Middle frontal gyrus (tissue), 1 donor: ENCODE results near the gene TUBGCP6.
"Not testable (repeated sequence)": the region's sequence is repeated elsewhere in the genome, so short reads cannot be mapped to it uniquely, and the experiment has no call there.

Experiments
- DNase-seq: peaks from one replicate; pipeline ENCODE4 v3.0.0-alpha.2; 2015; ENCODE audit warnings: low spot score; ENCODE audit errors: extremely low spot score

Gene TUBGCP6

DNA sequence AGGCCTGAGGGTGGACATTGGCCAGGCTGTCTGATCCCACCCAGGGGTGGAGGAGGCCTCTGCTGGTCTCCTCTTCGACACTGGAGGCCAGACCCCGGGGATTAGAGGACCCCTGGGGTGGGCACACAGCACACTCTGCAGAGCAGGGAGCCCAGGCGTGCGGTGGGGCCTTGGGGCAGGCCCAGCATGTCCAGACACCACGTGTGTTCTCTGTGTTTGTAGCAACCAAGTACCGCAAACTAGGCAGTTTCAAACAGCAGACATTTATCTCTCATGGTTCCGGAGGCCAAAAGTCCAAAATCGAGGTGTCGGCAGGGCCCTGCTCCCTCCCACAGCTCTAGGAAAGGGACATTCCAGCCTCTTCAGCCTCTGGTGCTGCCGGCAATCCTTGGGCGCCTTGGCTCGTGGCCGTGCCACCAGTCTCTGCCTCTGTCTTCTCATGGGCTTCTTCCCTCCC is 72.8 kb downstream of the TUBGCP6 start:
- no peak for DNase-seq

DNA sequence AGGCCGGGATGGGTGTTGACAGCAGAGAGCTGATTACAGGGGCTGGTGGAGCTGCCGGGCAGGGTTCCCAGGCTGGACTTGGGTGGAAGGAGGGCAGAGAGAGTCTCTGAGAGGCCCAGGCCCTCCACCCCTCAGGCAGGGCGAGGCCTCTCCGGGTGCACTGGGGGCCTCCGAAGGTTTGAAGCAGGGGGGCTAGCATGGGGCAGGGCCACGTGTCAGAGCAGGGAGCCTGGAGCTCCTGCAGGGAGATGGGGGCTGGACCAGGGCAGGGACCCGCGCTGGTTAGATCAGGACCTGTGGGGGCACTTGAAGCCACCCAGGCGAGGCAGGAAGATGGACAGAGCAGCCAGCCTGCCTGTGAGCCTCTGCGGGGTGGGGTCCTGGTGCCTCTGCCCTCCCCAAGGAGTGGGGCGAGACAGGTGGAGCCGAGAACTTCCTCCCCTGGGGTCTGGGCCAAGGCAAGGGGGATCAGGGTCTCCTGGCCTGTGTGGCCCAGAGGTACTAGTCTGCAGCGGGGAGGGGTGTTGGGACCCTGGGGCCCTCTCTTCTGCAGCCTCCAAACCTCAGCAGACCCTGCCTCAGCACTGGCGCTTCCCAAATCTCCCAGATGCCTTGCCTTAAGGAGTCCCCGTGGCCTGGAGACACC is 73.4 kb downstream of the TUBGCP6 start:
- no peak for DNase-seq

DNA sequence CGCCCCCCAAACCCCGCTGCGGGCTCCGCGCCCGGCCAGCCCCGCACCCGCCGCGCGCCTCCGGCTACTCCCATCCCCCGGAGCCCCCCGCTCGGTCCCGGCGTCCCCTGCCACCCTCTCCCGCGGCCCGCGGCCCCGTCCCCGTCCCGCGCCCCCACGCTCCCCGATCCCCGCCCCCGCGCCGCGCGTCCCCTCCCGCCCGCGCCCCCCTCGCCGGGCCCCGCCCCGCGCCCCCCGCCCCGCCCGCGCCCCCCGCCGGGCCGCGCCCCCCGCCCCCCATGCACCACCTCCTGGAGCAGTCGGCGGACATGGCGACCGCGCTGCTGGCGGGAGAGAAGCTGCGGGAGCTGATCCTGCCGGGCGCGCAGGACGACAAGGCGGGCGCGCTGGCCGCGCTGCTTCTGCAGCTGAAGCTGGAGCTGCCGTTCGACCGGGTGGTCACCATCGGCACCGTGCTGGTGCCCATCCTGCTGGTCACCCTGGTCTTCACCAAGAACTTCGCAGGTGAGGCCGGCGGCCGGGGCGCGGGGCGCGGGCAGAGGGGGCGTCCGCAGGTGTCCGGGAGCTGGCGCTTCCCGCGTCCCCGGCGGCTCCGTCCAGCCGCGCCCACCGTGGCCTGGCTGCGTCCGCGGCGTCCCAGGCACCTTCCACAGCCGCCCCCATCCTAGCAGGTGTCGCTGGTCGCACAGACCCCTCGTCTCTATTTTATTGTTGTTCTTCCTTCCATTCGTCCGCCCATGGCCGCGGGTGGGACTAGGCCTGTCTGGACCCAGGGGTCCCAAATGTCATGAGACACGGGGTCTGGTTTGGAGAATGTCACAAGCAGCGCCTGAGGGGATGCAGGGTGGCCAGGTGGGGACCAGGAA is 74.1 kb downstream of the TUBGCP6 start, which contains the start of gene PANX2:
TSS of gene PANX2 (plus strand) at position 279 of the 866 bp plus-strand sequence. CDS start at position 279, 0 bp downstream.
- DNase-seq = no peak

DNA sequence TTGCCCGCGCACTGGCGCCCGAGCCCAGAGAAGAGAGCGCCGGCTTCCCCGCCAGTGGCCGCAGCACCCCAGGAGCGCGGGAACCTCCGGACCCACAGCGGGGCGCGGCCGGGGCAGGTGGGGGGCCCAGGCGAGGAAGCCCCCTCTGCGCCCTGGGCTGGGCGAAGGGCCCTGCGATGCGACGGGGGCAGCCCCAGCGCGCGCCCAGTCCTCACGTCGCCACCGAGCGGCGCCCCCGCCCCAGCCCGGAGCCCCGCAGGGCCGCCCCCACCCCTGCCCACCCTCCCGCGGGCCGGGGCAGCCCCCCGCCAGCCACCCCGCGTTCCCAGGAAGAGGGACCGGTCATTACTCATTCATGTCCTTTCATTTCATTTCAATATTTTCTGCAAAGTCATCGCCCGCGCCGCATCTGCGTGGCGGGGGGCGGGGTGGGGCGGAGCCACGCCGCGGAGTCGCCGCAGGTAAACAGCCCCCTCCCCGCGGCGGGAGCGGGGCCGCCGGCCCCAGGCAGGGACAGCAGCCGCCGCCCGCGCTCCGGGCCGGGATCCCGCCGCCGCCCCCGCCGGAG is 75.0 kb downstream of the TUBGCP6 start:
- no peak for DNase-seq

DNA sequence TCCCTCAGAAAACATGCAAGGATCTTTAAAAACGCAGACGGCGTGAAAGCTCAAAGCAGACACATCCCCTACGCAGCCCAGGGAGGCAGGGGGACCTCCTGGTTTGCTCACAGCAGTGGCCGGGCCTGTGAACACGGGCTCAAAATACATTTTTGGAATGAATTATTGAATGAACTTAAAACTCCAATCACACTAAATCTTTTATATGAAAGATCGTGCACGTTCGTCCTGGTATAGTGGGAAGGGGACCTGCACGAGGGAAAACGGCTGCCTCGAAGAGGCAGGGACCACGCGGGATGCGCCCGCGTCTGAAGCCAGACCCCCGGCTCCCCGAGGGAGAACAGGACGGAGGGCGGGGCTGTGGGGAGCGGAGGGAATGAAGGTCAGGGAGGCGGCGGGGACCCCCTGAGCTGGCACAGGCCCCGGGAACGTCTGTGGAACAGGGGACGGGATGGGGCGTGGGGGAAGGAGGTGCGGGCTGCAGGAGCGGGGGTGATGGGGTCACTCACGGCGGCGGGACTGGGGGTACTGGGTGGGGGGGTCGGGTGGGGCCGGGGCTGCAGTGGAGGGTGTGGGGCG is 75.6 kb downstream of the TUBGCP6 start:
- DNase-seq = no peak

DNA sequence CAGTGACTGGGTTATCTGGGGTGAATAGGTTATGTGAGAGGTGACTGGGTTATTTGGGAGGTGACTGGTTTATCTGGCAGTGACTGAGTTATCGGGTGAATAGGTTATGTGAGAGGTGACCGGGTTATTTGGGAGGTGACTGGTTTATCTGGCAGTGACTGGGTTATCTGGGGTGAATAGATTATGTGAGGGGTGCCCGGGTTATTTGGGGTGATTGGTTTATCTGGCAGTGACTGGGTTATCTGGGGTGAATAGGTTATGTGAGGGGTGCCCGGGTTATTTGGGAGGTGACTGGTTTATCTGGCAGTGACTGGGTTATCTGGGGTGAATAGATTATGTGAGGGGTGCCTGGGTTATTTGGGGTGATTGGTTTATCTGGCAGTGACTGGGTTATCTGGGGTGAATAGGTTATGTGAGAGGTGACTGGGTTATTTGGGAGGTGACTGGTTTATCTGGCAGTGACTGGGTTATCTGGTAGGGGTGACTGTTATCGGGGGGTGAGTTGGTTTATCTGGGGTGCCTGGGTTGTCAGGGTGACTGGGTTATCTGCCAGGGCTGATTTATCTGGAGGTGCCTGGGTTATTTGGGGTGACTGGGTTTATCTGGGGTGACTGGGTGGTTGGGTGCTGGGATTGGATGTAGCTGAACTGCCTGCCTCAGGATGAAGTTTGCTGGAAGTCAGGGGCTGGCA is 76.2 kb downstream of the TUBGCP6 start:
- not testable (repeated sequence) for DNase-seq

DNA sequence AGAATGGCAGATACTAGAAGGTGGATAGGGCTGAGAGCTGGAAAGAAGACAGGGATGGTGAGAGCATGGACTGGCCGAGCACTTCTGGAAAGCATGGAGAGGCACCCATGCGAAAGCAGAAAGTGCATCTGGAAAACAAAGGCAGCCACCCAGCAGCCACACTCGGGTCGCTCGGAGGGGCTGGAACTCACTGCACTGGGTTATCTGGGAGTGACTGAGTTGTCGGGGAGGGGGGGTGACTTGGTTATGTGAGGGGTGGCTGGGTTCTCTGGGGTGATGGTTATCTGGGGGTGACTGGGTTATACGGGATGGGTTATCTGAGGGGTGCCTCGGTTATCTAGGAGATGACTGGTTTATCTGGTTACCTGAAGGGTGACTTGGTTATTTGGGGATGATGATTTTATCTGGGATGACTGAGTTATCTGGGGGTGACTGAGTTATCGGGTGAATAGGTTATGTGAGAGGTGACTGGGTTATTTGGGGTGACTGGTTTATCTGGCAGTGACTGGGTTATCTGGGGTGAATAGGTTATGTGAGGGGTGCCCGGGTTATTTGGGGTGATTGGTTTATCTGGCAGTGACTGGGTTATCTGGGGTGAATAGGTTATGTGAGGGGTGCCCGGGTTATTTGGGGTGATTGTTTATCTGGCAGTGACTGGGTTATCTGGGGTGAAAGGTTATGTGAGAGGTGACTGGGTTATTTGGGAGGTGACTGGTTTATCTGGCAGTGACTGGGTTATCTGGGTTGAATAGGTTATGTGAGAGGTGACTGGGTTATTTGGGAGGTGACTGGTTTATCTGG is 76.9 kb downstream of the TUBGCP6 start:
- DNase-seq = no peak
